Measurements from ENCODE around the gene MIPOL1. TPM values are rescaled to one million over a fixed set of nuclear protein-coding genes. Genes with fewer than 3 reads are reported as not detected.
A peak's percentile ranks its signal among the peaks of the same experiment; 100 is the strongest.

MIPOL1 gene
- total and polyA plus RNA-seq, 2 of the 13 experiments (the other 11 are each of a cell fraction or from before 2014, with no cell fraction given): 8.6 to 34.2 TPM

DNA sequence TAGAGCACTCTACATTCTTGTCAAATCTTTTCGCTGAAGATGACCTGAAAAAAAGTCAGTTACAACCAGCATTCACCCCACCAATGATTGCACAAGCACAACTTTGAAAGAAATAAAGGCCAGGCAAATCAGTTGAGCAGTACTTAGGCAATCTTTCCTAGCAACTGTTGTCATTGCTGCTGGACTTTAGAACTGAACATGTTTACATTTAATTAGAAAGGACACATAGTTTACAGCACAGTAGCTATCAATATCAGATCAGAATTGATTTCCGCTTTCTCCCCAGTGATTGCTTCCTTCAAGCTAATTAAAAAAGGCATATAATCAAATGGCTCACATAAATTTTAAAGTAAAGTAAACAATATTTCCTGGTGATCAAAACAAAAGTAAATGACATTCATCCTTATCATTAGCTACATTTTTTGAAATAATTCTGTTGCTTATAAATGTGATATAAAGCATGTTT is 268.9 kb downstream of the MIPOL1 start (continued):
- peak; percentile 89 for TF ChIP-seq SKIL (CRISPR knock-in tag; IDR thresholded peaks at IDR 0.05; ENCODE audit: borderline replicate concordance)
- TF ChIP-seq, protein P1, sequence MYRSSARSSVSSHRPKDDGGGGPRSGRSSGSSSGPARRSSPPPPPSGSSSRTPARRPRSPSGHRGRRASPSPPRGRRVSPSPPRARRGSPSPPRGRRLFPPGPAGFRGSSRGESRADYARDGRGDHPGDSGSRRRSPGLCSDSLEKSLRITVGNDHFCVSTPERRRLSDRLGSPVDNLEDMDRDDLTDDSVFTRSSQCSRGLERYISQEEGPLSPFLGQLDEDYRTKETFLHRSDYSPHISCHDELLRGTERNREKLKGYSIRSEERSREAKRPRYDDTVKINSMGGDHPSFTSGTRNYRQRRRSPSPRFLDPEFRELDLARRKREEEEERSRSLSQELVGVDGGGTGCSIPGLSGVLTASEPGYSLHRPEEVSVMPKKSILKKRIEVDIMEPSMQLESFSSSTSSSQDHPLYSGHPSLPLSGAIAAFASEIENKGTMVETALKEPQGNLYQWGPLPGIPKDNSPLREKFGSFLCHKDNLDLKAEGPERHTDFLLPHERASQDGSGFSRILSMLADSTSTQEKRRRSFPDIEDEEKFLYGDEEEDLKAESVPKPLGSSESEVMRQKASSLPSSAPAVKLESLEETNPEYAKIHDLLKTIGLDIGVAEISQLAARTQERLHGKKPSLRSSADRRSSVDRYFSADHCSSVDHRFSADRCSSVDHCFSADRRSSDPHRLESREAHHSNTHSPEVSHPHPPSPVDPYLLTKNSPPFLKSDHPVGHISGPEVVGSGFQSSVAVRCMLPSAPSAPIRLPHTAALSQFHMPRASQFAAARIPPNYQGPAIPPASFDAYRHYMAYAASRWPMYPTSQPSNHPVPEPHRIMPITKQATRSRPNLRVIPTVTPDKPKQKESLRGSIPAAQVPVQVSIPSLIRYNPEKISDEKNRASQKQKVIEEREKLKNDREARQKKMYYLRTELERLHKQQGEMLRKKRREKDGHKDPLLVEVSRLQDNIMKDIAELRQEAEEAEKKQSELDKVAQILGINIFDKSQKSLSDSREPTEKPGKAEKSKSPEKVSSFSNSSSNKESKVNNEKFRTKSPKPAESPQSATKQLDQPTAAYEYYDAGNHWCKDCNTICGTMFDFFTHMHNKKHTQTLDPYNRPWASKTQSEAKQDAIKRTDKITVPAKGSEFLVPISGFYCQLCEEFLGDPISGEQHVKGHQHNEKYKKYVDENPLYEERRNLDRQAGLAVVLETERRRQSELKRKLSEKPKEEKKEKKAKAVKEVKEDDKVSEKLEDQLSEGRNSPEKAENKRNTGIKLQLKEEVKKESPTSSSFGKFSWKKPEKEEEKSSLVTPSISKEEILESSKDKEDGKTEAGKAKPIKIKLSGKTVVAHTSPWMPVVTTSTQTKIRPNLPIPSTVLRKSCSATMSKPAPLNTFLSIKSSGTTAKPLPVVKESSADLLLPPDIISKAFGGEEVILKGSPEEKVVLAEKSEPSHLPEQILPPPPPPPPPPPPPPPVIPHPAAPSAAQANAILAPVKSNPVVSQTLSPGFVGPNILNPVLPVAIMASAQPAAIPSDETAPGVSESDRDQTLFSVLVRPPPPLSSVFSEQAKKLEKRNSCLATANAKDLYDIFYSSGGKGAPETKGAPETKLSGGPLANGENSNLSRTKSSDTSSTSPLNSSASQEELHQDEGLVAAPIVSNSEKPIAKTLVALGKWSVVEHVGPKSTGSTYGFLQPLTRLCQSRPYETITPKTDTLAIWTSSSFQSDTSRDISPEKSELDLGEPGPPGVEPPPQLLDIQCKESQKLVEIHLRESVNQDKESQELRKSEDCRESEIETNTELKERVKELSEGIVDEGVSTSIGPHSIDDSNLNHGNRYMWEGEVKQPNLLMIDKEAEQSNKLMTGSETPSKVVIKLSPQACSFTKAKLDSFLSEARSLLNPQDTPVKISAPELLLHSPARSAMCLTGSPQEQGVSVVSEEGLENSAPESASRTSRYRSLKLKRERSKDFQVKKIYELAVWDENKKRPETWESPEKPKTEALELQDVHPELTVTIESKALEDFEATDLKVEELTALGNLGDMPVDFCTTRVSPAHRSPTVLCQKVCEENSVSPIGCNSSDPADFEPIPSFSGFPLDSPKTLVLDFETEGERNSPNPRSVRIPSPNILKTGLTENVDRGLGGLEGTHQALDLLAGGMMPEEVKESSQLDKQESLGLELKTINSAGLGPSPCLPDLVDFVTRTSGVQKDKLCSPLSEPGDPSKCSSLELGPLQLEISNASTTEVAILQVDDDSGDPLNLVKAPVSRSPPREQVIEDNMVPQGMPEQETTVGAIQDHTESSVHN (CRISPR knock-in tag; IDR thresholded peaks at IDR 0.05): no peak
- TF ChIP-seq ZNF382 (CRISPR knock-in tag; IDR thresholded peaks at IDR 0.05; ENCODE audit: borderline replicate concordance): no peak
- peak; percentile 77; the same call in 1 of the 2 replicates for TF ChIP-seq ZNF879 (CRISPR knock-in tag; IDR thresholded peaks at IDR 0.05)
- peak; percentile 78; the same call in 1 of the 2 replicates for TF ChIP-seq DDIT3 (CRISPR knock-in tag; IDR thresholded peaks at IDR 0.05)
- peak; percentile 77; the same call in 1 of the 2 replicates for TF ChIP-seq MTF1 (CRISPR knock-in tag; IDR thresholded peaks at IDR 0.05)
- peak; percentile 64 for TF ChIP-seq PHF8 (CRISPR knock-in tag; IDR thresholded peaks at IDR 0.05)
- TF ChIP-seq KLF6 (CRISPR knock-in tag; IDR thresholded peaks at IDR 0.05): peak; percentile 97
- no peak for TF ChIP-seq TAF1 (CRISPR knock-in tag; IDR thresholded peaks at IDR 0.05)
- TF ChIP-seq RFX1 (IDR thresholded peaks at IDR 0.05): peak; percentile 96
- TF ChIP-seq, protein P2, sequence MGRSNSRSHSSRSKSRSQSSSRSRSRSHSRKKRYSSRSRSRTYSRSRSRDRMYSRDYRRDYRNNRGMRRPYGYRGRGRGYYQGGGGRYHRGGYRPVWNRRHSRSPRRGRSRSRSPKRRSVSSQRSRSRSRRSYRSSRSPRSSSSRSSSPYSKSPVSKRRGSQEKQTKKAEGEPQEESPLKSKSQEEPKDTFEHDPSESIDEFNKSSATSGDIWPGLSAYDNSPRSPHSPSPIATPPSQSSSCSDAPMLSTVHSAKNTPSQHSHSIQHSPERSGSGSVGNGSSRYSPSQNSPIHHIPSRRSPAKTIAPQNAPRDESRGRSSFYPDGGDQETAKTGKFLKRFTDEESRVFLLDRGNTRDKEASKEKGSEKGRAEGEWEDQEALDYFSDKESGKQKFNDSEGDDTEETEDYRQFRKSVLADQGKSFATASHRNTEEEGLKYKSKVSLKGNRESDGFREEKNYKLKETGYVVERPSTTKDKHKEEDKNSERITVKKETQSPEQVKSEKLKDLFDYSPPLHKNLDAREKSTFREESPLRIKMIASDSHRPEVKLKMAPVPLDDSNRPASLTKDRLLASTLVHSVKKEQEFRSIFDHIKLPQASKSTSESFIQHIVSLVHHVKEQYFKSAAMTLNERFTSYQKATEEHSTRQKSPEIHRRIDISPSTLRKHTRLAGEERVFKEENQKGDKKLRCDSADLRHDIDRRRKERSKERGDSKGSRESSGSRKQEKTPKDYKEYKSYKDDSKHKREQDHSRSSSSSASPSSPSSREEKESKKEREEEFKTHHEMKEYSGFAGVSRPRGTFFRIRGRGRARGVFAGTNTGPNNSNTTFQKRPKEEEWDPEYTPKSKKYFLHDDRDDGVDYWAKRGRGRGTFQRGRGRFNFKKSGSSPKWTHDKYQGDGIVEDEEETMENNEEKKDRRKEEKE (IDR thresholded peaks at IDR 0.05): no peak
- TF ChIP-seq, protein P3, sequence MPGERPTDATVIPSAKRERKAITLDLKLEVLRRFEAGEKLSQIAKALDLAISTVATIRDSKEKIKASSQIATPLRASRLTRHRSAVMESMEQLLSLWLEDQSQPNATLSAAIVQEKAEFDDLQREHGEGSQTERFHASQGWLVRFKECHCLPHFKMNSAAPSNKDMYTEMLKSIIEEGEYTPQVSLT (CRISPR knock-in tag; IDR thresholded peaks at IDR 0.05; ENCODE audit: borderline replicate concordance, low read depth): no peak
- TF ChIP-seq ISL2 (CRISPR knock-in tag; IDR thresholded peaks at IDR 0.05): peak; percentile 100
- no peak for TF ChIP-seq ZBTB1 (CRISPR knock-in tag; IDR thresholded peaks at IDR 0.05; ENCODE audit: borderline replicate concordance)
- TF ChIP-seq, protein P4, sequence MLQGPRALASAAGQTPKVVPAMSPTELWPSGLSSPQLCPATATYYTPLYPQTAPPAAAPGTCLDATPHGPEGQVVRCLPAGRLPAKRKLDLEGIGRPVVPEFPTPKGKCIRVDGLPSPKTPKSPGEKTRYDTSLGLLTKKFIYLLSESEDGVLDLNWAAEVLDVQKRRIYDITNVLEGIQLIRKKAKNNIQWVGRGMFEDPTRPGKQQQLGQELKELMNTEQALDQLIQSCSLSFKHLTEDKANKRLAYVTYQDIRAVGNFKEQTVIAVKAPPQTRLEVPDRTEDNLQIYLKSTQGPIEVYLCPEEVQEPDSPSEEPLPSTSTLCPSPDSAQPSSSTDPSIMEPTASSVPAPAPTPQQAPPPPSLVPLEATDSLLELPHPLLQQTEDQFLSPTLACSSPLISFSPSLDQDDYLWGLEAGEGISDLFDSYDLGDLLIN (CRISPR knock-in tag; IDR thresholded peaks at IDR 0.05; ENCODE audit: borderline replicate concordance): 0 out of 2 replicates have a peak, but pooled peaks have one; percentile 73
